SK-N-SH (cell line): ENCODE results near the gene NMNAT2.

ENCODE experiments used
- CTCF ChIP-seq: fragments of 200-600 bp; sonication (generic); IDR thresholded peaks from 2 replicates; pipeline ENCODE4 v1.6.1; 2017; ENCODE audit warnings: antibody characterized with exemption, mild to moderate bottlenecking, moderate library complexity
- ELF1 ChIP-seq: IDR thresholded peaks from 2 replicates; pipeline ENCODE4 v1.4.0; 2012
- EP300 ChIP-seq, 2 experiments: IDR thresholded peaks; 2 replicates each; pipeline versions ENCODE4 v1.4.0 to v1.6.1; 2012; ENCODE audit warnings: borderline replicate concordance in 1 of 2, low read depth in 1 of 2, low read length in 1 of 2
- FOXM1 ChIP-seq: IDR thresholded peaks from 2 replicates; pipeline ENCODE4 v1.4.0; 2012; ENCODE audit warnings: low read depth, mild to moderate bottlenecking
- GATA2 ChIP-seq: sonication (generic); formaldehyde crosslinking; IDR thresholded peaks from 2 replicates; pipeline ENCODE4 v1.5.0; 2020; ENCODE audit warnings: mild to moderate bottlenecking, missing genetic modification reagents
- JUND ChIP-seq: IDR thresholded peaks from 2 replicates; pipeline ENCODE4 v1.4.0; 2012
- PBX3 ChIP-seq: IDR thresholded peaks from 2 replicates; pipeline ENCODE4; 2012
- POLR2AphosphoS5 ChIP-seq: IDR thresholded peaks from 2 replicates; pipeline ENCODE4 v1.6.1; 2012; ENCODE audit warnings: low read depth, low read length
- SIN3A ChIP-seq: IDR thresholded peaks from 2 replicates; pipeline ENCODE4 v1.6.1; 2012; ENCODE audit warnings: low read depth, mild to moderate bottlenecking, low read length, moderate library complexity, borderline replicate concordance
- TEAD4 ChIP-seq: IDR thresholded peaks from 2 replicates; pipeline ENCODE4 v1.4.0; 2012; ENCODE audit warnings: mild to moderate bottlenecking, borderline replicate concordance; ENCODE audit not compliant: insufficient read depth

- TF ChIP-seq CTCF = no peak
- TF ChIP-seq EP300 (IDR thresholded peaks at IDR 0.05; ENCODE audit: borderline replicate concordance in 1 of 2, low read depth in 1 of 2, low read length in 1 of 2) = no peak
- no peak for TF ChIP-seq SIN3A
- no peak for TF ChIP-seq ELF1
- TF ChIP-seq POLR2AphosphoS5 = no peak
- TF ChIP-seq FOXM1 = no peak
- TF ChIP-seq TEAD4 = no peak
- TF ChIP-seq GATA2 (CRISPR knock-in tag) = no peak
- TF ChIP-seq JUND = no peak
- TF ChIP-seq PBX3 = no peak
These were observed 212.9 kb downstream of the NMNAT2 start for GRCh38 chr1:183205196-183205781.
